ENCODE data around the gene TAS2R40. TPM values are rescaled to one million over a fixed set of nuclear protein-coding genes. Genes with fewer than 3 reads are reported as not detected.

TAS2R40 gene
- total RNA-seq, 1 donor from 2014 or later = not detected

DNA sequence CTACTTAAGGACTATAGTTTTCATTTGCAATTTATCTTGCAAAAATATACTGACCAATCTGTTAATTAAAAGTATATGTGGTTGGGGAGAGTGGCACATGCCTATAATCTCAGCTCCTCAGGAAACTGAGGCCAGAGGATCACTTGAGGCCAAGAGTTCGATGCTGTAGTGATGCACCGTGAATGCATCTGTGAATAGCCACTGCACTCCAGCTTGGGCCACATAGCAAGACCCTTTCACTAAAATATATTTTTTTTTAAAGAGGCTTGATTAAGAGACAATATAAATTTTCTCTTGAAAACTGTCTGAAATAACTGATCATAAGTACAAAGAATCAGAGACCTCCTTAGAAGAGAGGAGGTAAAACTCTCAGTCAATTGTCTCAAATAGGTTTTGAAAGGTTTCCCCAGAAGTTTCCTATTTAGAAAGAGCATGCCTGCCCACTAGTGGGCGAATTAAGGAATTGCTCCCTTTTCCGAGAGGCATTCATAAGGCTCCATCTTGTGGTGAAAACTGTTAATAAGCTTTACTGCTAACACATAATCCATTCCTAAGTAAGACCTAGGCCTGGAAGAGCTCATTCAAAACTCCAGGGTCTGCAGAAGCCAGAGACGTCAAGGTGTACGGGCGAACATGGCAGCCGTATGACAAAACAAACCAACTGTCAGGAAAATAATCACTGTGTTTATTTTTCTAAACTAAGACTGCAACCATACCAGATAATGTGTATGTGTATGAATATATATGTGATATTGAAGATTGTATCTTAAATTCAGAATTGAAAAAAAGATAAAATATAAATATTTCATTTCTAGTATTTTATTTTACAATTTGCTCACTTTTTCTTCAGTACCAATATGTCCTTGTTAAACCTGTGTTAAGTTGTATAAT lies 6.8 kb upstream of the TAS2R40 start:
- TF ChIP-seq, protein P1, sequence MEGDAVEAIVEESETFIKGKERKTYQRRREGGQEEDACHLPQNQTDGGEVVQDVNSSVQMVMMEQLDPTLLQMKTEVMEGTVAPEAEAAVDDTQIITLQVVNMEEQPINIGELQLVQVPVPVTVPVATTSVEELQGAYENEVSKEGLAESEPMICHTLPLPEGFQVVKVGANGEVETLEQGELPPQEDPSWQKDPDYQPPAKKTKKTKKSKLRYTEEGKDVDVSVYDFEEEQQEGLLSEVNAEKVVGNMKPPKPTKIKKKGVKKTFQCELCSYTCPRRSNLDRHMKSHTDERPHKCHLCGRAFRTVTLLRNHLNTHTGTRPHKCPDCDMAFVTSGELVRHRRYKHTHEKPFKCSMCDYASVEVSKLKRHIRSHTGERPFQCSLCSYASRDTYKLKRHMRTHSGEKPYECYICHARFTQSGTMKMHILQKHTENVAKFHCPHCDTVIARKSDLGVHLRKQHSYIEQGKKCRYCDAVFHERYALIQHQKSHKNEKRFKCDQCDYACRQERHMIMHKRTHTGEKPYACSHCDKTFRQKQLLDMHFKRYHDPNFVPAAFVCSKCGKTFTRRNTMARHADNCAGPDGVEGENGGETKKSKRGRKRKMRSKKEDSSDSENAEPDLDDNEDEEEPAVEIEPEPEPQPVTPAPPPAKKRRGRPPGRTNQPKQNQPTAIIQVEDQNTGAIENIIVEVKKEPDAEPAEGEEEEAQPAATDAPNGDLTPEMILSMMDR (IDR thresholded peaks at IDR 0.05; ENCODE audit: unreplicated experiment) = peak; percentile 100
- no peak overlapping the region for H3K4me3 Mint-ChIP-seq (ENCODE audit: low read depth)
- no peak overlapping the region for H3K27ac Mint-ChIP-seq
- no peaks in the 10 kb centered on the region for H3K36me3 Mint-ChIP-seq (ENCODE audit: insufficient read depth)
- DNase-seq (ENCODE audit: low spot score, unreplicated experiment) = peak; percentile 48
- H3K4me1 Mint-ChIP-seq (ENCODE audit: low read depth) = peaks cover 7% of the 10 kb centered on the region
- H3K9me3 Mint-ChIP-seq (ENCODE audit: low read depth) = peaks cover 3% of the 10 kb centered on the region
- peaks cover 13% of the 10 kb centered on the region for H3K27me3 Mint-ChIP-seq

DNA sequence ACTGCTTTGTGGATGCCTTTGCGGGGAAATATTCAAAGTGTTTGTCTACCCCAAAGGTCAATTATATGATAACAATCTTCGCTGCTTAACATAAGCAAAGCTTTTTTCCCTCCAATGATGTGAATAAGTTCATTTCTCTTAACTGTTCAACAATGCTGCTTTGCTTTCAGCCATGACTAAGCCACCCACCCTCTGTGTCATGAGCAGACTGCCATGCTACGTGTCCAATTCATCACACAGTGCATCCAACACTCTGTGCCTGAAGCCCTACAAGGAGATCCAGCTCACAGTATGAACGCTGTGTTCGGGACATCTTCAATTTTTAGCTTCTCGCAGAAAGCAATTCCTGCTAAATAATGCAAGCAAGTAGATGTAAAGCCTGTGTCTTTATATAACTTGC lies 5.7 kb upstream of the TAS2R40 start:
- Mint-ChIP-seq H3K9me3 (ENCODE audit: low read depth) (peaks cover 3% of the 10 kb centered on the region), H3K27ac (no peak overlapping the region), H3K4me3 (ENCODE audit: low read depth) (no peak overlapping the region), H3K36me3 (ENCODE audit: insufficient read depth) (no peaks in the 10 kb centered on the region), H3K4me1 (ENCODE audit: low read depth) (peaks cover 7% of the 10 kb centered on the region), H3K27me3 (peaks cover 13% of the 10 kb centered on the region)
- TF ChIP-seq, protein P1 (IDR thresholded peaks at IDR 0.05; ENCODE audit: unreplicated experiment) = no peak
- DNase-seq (ENCODE audit: low spot score, unreplicated experiment) = no peak

DNA sequence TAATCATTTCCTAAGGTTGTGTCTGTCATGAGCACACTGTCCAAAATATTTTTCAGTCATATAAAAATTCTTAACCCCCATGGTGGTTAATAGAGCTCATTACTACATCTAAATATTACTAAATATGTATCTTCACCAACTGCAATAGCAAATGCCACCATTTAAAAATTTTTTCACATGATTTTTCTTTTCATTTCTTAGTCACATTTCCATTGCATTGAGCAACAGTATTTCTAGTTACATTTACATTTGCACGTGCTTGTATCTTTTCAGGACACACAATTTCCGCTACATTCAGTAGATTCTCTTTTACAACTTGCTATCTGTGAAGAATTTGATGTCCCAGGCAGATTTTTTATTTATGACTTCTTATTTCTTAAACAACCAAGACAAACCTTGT lies 5.2 kb upstream of the TAS2R40 start:
- Mint-ChIP-seq H3K27me3 (peaks cover 13% of the 10 kb centered on the region), H3K4me3 (ENCODE audit: low read depth) (no peak overlapping the region), H3K27ac (no peak overlapping the region), H3K4me1 (ENCODE audit: low read depth) (peaks cover 10% of the 10 kb centered on the region), H3K9me3 (ENCODE audit: low read depth) (peaks cover 3% of the 10 kb centered on the region), H3K36me3 (ENCODE audit: insufficient read depth) (no peaks in the 10 kb centered on the region)
- DNase-seq (ENCODE audit: low spot score, unreplicated experiment) = no peak
- TF ChIP-seq, protein P1 (IDR thresholded peaks at IDR 0.05; ENCODE audit: unreplicated experiment) = no peak

DNA sequence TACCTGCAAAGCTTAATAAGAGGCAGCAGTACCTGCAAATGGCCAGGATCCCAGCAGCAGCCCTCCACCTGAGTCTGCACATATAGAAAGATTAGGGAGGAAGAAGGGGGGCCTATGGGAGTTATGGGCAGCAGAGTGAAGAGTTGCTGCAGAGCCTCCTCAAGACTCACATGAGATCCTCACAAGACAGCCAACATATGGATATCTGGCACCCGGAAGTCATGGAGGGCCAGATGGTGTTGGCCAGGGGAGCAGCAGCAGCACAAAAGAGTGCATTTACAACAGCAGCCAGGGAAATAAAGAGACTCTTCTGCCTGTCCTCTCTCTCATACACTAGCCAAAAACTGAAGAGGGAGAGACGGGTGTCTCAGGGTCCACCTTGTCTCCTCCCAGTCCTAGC lies 4.0 kb upstream of the TAS2R40 start:
- no peak for DNase-seq (ENCODE audit: low spot score, unreplicated experiment)
- H3K4me3 Mint-ChIP-seq (ENCODE audit: low read depth) = no peak overlapping the region
- no peaks in the 10 kb centered on the region for H3K9me3 Mint-ChIP-seq (ENCODE audit: low read depth)
- no peak overlapping the region for H3K27ac Mint-ChIP-seq
- peaks cover 10% of the 10 kb centered on the region for H3K4me1 Mint-ChIP-seq (ENCODE audit: low read depth)
- H3K27me3 Mint-ChIP-seq = peaks cover 18% of the 10 kb centered on the region
- TF ChIP-seq, protein P1 (IDR thresholded peaks at IDR 0.05; ENCODE audit: unreplicated experiment) = no peak
- H3K36me3 Mint-ChIP-seq (ENCODE audit: insufficient read depth) = no peaks in the 10 kb centered on the region

DNA sequence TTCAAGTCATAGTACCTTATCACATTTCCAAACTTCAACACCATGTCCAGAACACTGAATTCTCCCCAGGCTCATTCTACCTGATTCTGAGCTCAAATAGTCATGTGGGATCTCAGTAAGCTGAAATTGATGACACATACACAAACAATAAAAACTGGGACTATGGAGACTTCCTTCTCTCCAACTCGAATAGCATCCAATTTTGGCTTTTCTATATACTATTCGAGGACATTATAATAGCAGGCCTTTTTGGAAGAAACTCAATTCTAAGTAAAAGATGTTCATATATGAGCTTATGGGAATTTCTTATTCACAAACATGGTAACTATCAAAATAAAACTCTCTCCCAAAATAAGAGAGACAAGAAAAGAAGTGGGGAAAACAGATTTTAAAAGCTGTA lies 551 bp upstream of the TAS2R40 start:
- H3K27ac Mint-ChIP-seq = no peak overlapping the region

More for the DNA sequence above, 551 bp upstream of the TAS2R40 start:
- H3K9me3 Mint-ChIP-seq (ENCODE audit: low read depth) = no peaks in the 10 kb centered on the region
- H3K27me3 Mint-ChIP-seq = peaks cover 35% of the 10 kb centered on the region
- TF ChIP-seq, protein P1 (IDR thresholded peaks at IDR 0.05; ENCODE audit: unreplicated experiment) = no peak
- H3K36me3 Mint-ChIP-seq (ENCODE audit: insufficient read depth) = no peaks in the 10 kb centered on the region
- H3K4me1 Mint-ChIP-seq (ENCODE audit: low read depth) = peaks cover 3% of the 10 kb centered on the region
- no peak overlapping the region for H3K4me3 Mint-ChIP-seq (ENCODE audit: low read depth)
- no peak for DNase-seq (ENCODE audit: low spot score, unreplicated experiment)
